SH-SY5Y (cell line): ENCODE results near the gene B3GNT5.

ENCODE experiments used
- GATA2 ChIP-seq: IDR thresholded peaks from 2 replicates; pipeline ENCODE4 v1.6.1; 2011; ENCODE audit warnings: mild to moderate bottlenecking, low read depth, low read length
- GATA3 ChIP-seq: IDR thresholded peaks from 2 replicates; pipeline ENCODE4 v1.6.1; 2011; ENCODE audit warnings: low read depth, mild to moderate bottlenecking, low read length, moderate library complexity

DNA sequence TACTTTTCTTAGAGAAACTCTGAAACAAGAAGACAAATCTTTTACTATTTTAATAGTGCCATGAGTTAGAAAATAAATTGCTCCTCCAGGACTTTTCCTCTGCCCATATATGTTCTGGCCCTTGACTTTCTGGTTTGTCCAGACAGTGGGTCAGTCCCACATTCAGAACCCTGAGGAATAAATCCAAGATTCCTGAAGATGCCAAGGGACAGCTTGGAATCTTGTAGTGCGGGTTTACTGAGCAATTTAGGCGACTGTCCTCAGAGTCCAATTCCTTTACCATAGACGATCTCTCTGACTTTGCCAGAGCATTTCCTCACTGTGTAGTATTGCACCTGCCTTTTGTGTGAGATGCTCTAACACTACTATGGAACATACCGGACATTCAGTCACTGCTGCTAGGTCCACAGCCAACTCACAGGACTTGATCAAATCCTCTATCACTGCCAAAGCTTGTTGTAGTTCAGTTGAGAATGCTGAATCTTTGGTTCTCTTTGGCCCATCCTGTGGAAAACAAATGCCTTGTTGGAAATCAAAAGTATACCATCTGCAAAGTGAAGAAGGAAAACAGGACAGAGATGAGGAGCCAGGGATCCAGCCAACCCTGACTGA lies 37.4 kb upstream of the B3GNT5 start:
- no peak for TF ChIP-seq GATA2
- no peak for TF ChIP-seq GATA3
